Ecto neural progenitor cell (in vitro differentiated cells): ENCODE results near the gene ACHE.

Experiments used
- DNase-seq: peaks from one replicate; pipeline ENCODE4 v3.0.0-alpha.2; 2018; ENCODE audit warnings: low spot score

Gene ACHE

GRCh38 chr7:100896732-100897608 is 1.3 kb upstream of the ACHE start:
- peak; percentile 75 for DNase-seq

- peak; percentile 82 for DNase-seq
Measured at GRCh38 chr7:100895956-100896731, 456 bp upstream of the ACHE start.

GRCh38 chr7:100894860-100895700 is 608 bp downstream of the ACHE start:
- peak; percentile 92 for DNase-seq

- peak; percentile 70 for DNase-seq
Measured at GRCh38 chr7:100893910-100894721, 1.6 kb downstream of the ACHE start.

- no peak for DNase-seq
Measured at GRCh38 chr7:100893318-100893895, 2.3 kb downstream of the ACHE start.

- DNase-seq: no peak
Measured at GRCh38 chr7:100892364-100893317, 3.0 kb downstream of the ACHE start.

- DNase-seq: no peak
Measured at GRCh38 chr7:100891568-100892247, 4.0 kb downstream of the ACHE start.

GRCh38 chr7:100890653-100891567 is 4.8 kb downstream of the ACHE start:
- peak; percentile 63 for DNase-seq

GRCh38 chr7:100888988-100889750 is 6.5 kb downstream of the ACHE start, which contains the start of gene UFSP1:
UFSP1 (minus strand) TSS chr7:100889715; CDS start chr7:100889271, 444 bp downstream.
- no peak for DNase-seq

- DNase-seq: no peak
Measured at GRCh38 chr7:100888291-100888987, 7.2 kb downstream of the ACHE start.

GRCh38 chr7:100887516-100888290 is 8.0 kb downstream of the ACHE start:
- DNase-seq: no peak

GRCh38 chr7:100886936-100887515 is 8.7 kb downstream of the ACHE start:
- no peak for DNase-seq

- DNase-seq: no peak
Measured at GRCh38 chr7:100886142-100886935, 9.3 kb downstream of the ACHE start.

GRCh38 chr7:100885440-100886141 is 10.1 kb downstream of the ACHE start:
- no peak for DNase-seq
